ENCODE measurements around the gene TEP1.

The TEP1 gene

GRCh38 chr14:20333494-20333841 lies 79.8 kb downstream of the TEP1 start:
- DNase-seq = no peak

DNA sequence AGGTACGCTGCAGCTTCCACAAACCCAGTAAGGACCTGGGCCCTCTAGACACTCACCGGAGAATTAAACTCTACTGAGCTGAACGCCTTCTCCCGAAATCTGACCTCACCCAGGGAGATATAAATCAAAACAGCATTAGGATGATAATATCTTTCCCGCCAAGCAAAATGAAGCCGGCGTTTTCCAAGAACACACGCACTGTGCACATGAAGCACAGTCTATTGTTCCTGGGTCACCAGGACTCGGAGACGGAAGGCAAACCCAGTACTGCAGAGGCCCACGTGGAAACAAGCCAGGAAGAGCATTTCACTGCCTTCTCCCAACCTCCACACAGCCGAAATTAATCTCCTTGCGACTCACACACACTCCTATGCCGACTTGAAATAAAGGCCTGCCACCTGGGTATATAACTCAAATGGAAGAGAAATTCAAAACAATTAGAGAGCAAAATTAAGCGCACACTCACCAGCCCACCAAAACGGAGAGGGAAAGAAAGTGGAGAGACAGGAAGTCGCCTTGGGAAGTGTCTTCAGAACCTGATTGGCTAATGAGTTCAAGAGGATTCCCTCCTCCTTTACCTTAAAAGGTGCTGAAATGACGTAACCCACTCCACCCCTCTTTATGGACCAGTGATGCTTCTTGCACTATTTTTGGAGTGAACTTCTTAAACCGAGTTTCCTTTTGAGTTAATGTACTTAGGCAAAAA lies 80.4 kb downstream of the TEP1 start, which contains the start of gene CCNB1IP1:
Gene CCNB1IP1, minus strand, starts transcription at position 492 of the 706 bp plus-strand sequence. CDS start 16,756 bp downstream, outside the sequence.
- DNase-seq = peak; percentile 99

DNA sequence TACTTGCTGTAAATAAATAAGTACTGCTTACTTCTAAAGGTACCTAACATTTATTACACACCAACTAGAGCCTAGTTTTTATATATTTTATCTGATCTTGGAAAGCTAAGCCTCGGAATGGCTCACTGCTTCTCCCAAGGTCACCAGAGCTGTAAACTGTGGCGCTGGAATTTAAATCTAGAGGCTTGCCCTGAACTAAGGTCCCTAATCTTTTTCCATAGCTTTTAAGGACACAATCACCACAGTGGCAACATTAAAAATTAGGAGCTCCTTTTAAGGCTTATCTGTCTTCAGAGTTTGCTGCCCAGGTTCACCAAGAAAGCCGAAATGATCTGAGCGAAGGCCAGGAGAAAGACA lies 80.9 kb downstream of the TEP1 start:
- peak; percentile 65 for DNase-seq

GRCh38 chr14:20331053-20331613 lies 82.2 kb downstream of the TEP1 start:
- no peak for DNase-seq

GRCh38 chr14:20329355-20329754 lies 83.9 kb downstream of the TEP1 start:
- no peak for DNase-seq

DNA sequence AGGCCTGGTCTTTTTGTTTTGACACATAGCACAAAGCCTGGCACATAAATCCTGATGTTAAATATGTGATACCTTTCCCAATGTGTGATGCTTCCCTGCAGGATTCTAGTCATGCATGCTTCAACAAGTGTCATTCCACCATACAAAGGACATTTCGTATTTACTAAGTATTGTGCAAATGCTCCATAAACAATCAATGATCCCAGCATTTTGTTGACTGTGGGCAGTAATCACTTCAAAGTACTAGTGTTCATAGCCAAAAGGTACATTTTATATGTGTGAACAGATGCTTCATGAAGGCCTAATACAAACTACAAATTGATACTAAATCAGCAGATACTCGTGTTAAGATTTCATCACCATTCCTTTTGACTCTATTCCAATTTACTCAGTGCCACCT lies 84.6 kb downstream of the TEP1 start:
- DNase-seq = no peak

DNA sequence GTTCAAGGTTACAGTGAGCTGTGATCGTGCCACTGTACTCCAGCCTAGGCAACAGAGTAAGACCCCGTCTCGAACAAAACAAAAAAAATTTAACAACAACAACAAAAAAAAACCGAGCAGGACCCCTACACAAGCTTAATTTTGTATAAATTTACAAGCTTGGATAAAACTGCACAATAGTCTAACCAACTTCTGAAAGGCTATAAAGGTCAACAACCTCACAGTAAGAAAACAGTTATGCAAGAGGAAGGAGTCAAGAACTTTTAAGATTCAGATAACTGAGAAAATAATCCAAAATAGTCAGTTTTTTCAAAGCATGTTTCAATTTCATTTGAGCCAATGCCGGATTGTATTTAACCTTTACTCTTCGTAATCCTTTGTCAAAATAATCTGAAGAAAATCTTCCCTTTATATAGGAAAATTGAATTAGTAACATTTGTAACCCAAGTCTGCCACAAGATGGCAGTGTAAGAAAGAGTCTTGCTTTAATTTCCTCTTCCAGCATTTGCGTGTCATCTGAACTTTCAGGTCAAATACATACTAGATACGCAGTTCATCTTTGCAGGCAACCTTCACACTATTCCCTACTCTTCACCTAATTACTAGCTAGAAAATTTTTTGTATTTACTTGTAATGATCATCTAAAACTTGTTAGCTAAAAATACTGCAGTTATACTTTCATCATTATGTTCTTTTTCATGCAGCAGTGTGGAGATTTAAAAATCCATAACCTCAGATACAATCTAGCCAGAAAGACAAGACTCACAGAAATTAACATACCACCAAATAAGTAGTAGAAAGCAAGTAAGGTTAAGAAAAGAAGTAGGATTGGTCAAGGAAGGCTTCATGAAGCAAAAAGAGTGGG lies 86.1 kb downstream of the TEP1 start:
- DNase-seq = peak; percentile 88

- DNase-seq = no peak
Observed at GRCh38 chr14:20317720-20318119, 95.6 kb downstream of the TEP1 start.

Measured in DMS79 treated with DMSO at 0.1 percent for 48 hours (cell line).